HTR-8/SVneo (cell line): Measurements from ENCODE around the gene PLCB4.

Experiments used
- DNase-seq: peaks from one replicate; pipeline ENCODE4 v3.0.0; 2011; ENCODE audit warnings: low spot score, mixed read lengths; ENCODE audit not compliant: insufficient read length
- FAIRE-seq: peaks from 2 replicates; lab custom pipeline; 2011; peaks lifted over from hg19 to GRCh38; lab: Jason Lieb, UNC

The PLCB4 gene

GRCh38 chr20:9206486-9206885, 137.6 kb downstream of the PLCB4 start:
- DNase-seq (no peak), FAIRE-seq (no peak)

- no peak for DNase-seq
- no peak for FAIRE-seq
Observed at GRCh38 chr20:9207253-9207652, 138.4 kb downstream of the PLCB4 start.

GRCh38 chr20:9210356-9210755, 141.5 kb downstream of the PLCB4 start:
- DNase-seq (no peak), FAIRE-seq (no peak)

- FAIRE-seq = peak; percentile 63
- no peak for DNase-seq
Observed at GRCh38 chr20:9211016-9211760, 142.3 kb downstream of the PLCB4 start.

GRCh38 chr20:9212735-9213134, 143.8 kb downstream of the PLCB4 start:
- FAIRE-seq (no peak), DNase-seq (no peak)

- no peak for FAIRE-seq
- DNase-seq = peak; percentile 45
Observed at GRCh38 chr20:9214685-9215084, 145.8 kb downstream of the PLCB4 start.

- no peak for FAIRE-seq
Observed at GRCh38 chr20:9215539-9215938, 146.7 kb downstream of the PLCB4 start.

GRCh38 chr20:9218531-9218961, 149.7 kb downstream of the PLCB4 start:
- FAIRE-seq (peak; percentile 86), DNase-seq (peak; percentile 42)

More at GRCh38 chr20:9215539-9215938, 146.7 kb downstream of the PLCB4 start:
- no peak for DNase-seq

GRCh38 chr20:9220874-9221547, 152.1 kb downstream of the PLCB4 start:
- DNase-seq (no peak), FAIRE-seq (peak; percentile 4)

- DNase-seq = no peak
- no peak for FAIRE-seq
Observed at GRCh38 chr20:9223296-9223695, 154.4 kb downstream of the PLCB4 start.

GRCh38 chr20:9225879-9226278, 157.0 kb downstream of the PLCB4 start:
- no peak for FAIRE-seq
- no peak for DNase-seq

- FAIRE-seq (no peak), DNase-seq (no peak)
Observed at GRCh38 chr20:9227896-9228615, 159.2 kb downstream of the PLCB4 start.

- DNase-seq = no peak
- no peak for FAIRE-seq
Observed at GRCh38 chr20:9228774-9229450, 160.0 kb downstream of the PLCB4 start.

- FAIRE-seq (no peak), DNase-seq (no peak)
Observed at GRCh38 chr20:9230406-9230805, 161.5 kb downstream of the PLCB4 start.

- no peak for FAIRE-seq
- DNase-seq = no peak
Observed at GRCh38 chr20:9233804-9234203, 164.9 kb downstream of the PLCB4 start.

- peak; percentile 63 for FAIRE-seq
- peak; percentile 23 for DNase-seq
Observed at GRCh38 chr20:9235518-9235917, 166.6 kb downstream of the PLCB4 start.

GRCh38 chr20:9236458-9236857, 167.6 kb downstream of the PLCB4 start:
- DNase-seq (no peak), FAIRE-seq (no peak)

- DNase-seq (peak; percentile 27), FAIRE-seq (no peak)
Observed at GRCh38 chr20:9241232-9241692, 172.4 kb downstream of the PLCB4 start.

GRCh38 chr20:9241721-9242427, 173.0 kb downstream of the PLCB4 start:
- DNase-seq = no peak
- no peak for FAIRE-seq

GRCh38 chr20:9243986-9244385, 175.1 kb downstream of the PLCB4 start:
- FAIRE-seq = no peak

More at GRCh38 chr20:9243986-9244385, 175.1 kb downstream of the PLCB4 start:
- no peak for DNase-seq
